ENCODE data around the gene ST6GALNAC1.
"Not testable (repeated sequence)": the region's sequence is repeated elsewhere in the genome, so short reads cannot be mapped to it uniquely, and the experiment has no call there.

Gene ST6GALNAC1

GRCh38 chr17:76641501-76641900, 2.1 kb downstream of the ST6GALNAC1 start:
- no peak for DNase-seq (ENCODE audit: low spot score)

GRCh38 chr17:76640550-76641380, 2.8 kb downstream of the ST6GALNAC1 start:
- no peak for DNase-seq (ENCODE audit: low spot score)

- DNase-seq (ENCODE audit: low spot score) = no peak
Measured at GRCh38 chr17:76638263-76638662, 5.3 kb downstream of the ST6GALNAC1 start.

GRCh38 chr17:76636486-76637206, 6.9 kb downstream of the ST6GALNAC1 start:
- not testable (repeated sequence) for DNase-seq (ENCODE audit: low spot score)

GRCh38 chr17:76635659-76636360, 7.7 kb downstream of the ST6GALNAC1 start:
- no peak for DNase-seq (ENCODE audit: low spot score)

- no peak for DNase-seq (ENCODE audit: low spot score)
Measured at GRCh38 chr17:76635039-76635438, 8.5 kb downstream of the ST6GALNAC1 start.

GRCh38 chr17:76633628-76634328, 9.8 kb downstream of the ST6GALNAC1 start:
- no peak for DNase-seq (ENCODE audit: low spot score)

- no peak for DNase-seq (ENCODE audit: low spot score)
Measured at GRCh38 chr17:76631821-76632565, 11.6 kb downstream of the ST6GALNAC1 start.

GRCh38 chr17:76630151-76630550, 13.4 kb downstream of the ST6GALNAC1 start:
- no peak for DNase-seq (ENCODE audit: low spot score)

- DNase-seq (ENCODE audit: low spot score) = no peak
Measured at GRCh38 chr17:76627510-76627909, 16.0 kb downstream of the ST6GALNAC1 start.

GRCh38 chr17:76626442-76626841, 17.1 kb downstream of the ST6GALNAC1 start:
- no peak for DNase-seq (ENCODE audit: low spot score)

- no peak for DNase-seq (ENCODE audit: low spot score)
Measured at GRCh38 chr17:76625496-76625895, 18.1 kb downstream of the ST6GALNAC1 start.

- DNase-seq (ENCODE audit: low spot score) = peak; percentile 81
Measured at GRCh38 chr17:76623271-76624146, 20.0 kb downstream of the ST6GALNAC1 start.

GRCh38 chr17:76617838-76618237, 25.7 kb downstream of the ST6GALNAC1 start:
- DNase-seq (ENCODE audit: low spot score) = no peak

GRCh38 chr17:76614912-76615617, 28.5 kb downstream of the ST6GALNAC1 start:
- DNase-seq (ENCODE audit: low spot score) = no peak

- peak; percentile 15 for DNase-seq (ENCODE audit: low spot score)
Measured at GRCh38 chr17:76614064-76614759, 29.3 kb downstream of the ST6GALNAC1 start.

- DNase-seq (ENCODE audit: low spot score) = no peak
Measured at GRCh38 chr17:76612977-76613851, 30.3 kb downstream of the ST6GALNAC1 start.

GRCh38 chr17:76612465-76612864, 31.1 kb downstream of the ST6GALNAC1 start:
- DNase-seq (ENCODE audit: low spot score) = no peak
